ENCODE measurements around the gene CRB1. TPM values are rescaled to one million over a fixed set of nuclear protein-coding genes. Genes with fewer than 3 reads are reported as not detected.

CRB1 gene
- polyA plus RNA-seq, 3 donors, result not detected

GRCh38 chr1:197390856-197391255 lies 122.8 kb downstream of the CRB1 start:
- no peaks in the 10 kb centered on the region for H4K20me1 ChIP-seq (ENCODE audit: insufficient read depth, low read length)
- Mint-ChIP-seq H3K36me3 (no peaks in the 10 kb centered on the region), H3K27ac (no peak overlapping the region), H3K4me1 (peaks cover 3% of the 10 kb centered on the region), H3K27me3 (ENCODE audit: low read depth in 3 of 3) (peaks cover 0 to 2% (median 0%) of the 10 kb centered on the region in 3 donors), H3K4me3 (no peak overlapping the region), H3K9me3 (peaks cover 0 to 1% (median 0%) of the 10 kb centered on the region in 7 donors)
- H3K9me3 ChIP-seq (replicated peaks in 1 of 2; ENCODE audit: control insufficient read depth in 1 of 2, insufficient read depth in 1 of 2, low read length in 2 of 2), result no peaks in the 10 kb centered on the region
- no peak overlapping the region for H2AFZ ChIP-seq (ENCODE audit: insufficient read depth, low read depth, low read length, poor library complexity, severe bottlenecking)
- intact Hi-C loops (cut with micrococcal nuclease), result no loop called here
- no peaks in the 10 kb centered on the region for H3K27me3 ChIP-seq (ENCODE audit: control insufficient read depth in 2 of 2, insufficient read depth in 2 of 2, low read length in 2 of 2)
- H3K4me1 ChIP-seq (ENCODE audit: control insufficient read depth in 1 of 2, insufficient read depth in 2 of 2, low read length in 2 of 2), result no peaks in the 10 kb centered on the region
- no peak overlapping the region for H3K27ac ChIP-seq (ENCODE audit: low read depth in 1 of 2, low read length in 2 of 2)
- WGBS (ENCODE audit: insufficient coverage), result no CpG with 5 or more reads among the region's 2 CpGs
- no peak for TF ChIP-seq CTCF (IDR thresholded peaks at IDR 0.05)
- H3K79me2 ChIP-seq (ENCODE audit: insufficient read depth, low read length), result no peaks in the 10 kb centered on the region
- no peaks in the 10 kb centered on the region for H3K36me3 ChIP-seq (replicated peaks in 1 of 2; ENCODE audit: control insufficient read depth in 1 of 2, insufficient read depth in 2 of 2, low read length in 2 of 2)
- no peak overlapping the region for H3K4me3 ChIP-seq (replicated peaks in 1 of 3; ENCODE audit: low read depth in 2 of 3, low read length in 3 of 3)
- H3K4me2 ChIP-seq (replicated peaks; ENCODE audit: extremely low read depth, low read length, poor library complexity, severe bottlenecking), result no peak overlapping the region
- H3K9ac ChIP-seq (ENCODE audit: insufficient read depth, low read length, poor library complexity, severe bottlenecking), result no peak overlapping the region
- DNase-seq, result no peak

GRCh38 chr1:197391303-197392226 lies 123.5 kb downstream of the CRB1 start:
- H3K27me3 ChIP-seq (ENCODE audit: control insufficient read depth in 2 of 2, insufficient read depth in 2 of 2, low read length in 2 of 2), result no peaks in the 10 kb centered on the region
- H3K79me2 ChIP-seq (ENCODE audit: insufficient read depth, low read length), result no peaks in the 10 kb centered on the region
- no peak overlapping the region for H3K4me2 ChIP-seq (replicated peaks; ENCODE audit: extremely low read depth, low read length, poor library complexity, severe bottlenecking)
- TF ChIP-seq CTCF (IDR thresholded peaks at IDR 0.05), result no peak
- H3K27me3 Mint-ChIP-seq (ENCODE audit: low read depth in 3 of 3), result peaks cover 0 to 2% (median 0%) of the 10 kb centered on the region in 3 donors
- peaks cover 3% of the 10 kb centered on the region for H3K4me1 Mint-ChIP-seq
- WGBS (ENCODE audit: insufficient coverage), result 50% methylated on average over 2 of the region's 3 CpGs
- peaks cover 0 to 1% (median 0%) of the 10 kb centered on the region in 7 donors for H3K9me3 Mint-ChIP-seq
- H3K9me3 ChIP-seq (replicated peaks in 1 of 2; ENCODE audit: control insufficient read depth in 1 of 2, insufficient read depth in 1 of 2, low read length in 2 of 2), result no peaks in the 10 kb centered on the region
- no peaks in the 10 kb centered on the region for H3K36me3 ChIP-seq (replicated peaks in 1 of 2; ENCODE audit: control insufficient read depth in 1 of 2, insufficient read depth in 2 of 2, low read length in 2 of 2)
- H2AFZ ChIP-seq (ENCODE audit: insufficient read depth, low read depth, low read length, poor library complexity, severe bottlenecking), result no peak overlapping the region
- DNase-seq, result no peak
- no peaks in the 10 kb centered on the region for H3K4me1 ChIP-seq (ENCODE audit: control insufficient read depth in 1 of 2, insufficient read depth in 2 of 2, low read length in 2 of 2)
- H3K4me3 Mint-ChIP-seq, result no peak overlapping the region
- H3K4me3 ChIP-seq (replicated peaks in 1 of 3; ENCODE audit: low read depth in 2 of 3, low read length in 3 of 3), result no peak overlapping the region
- intact Hi-C loops (cut with micrococcal nuclease), result no loop called here
- no peak overlapping the region for H3K27ac ChIP-seq (ENCODE audit: low read depth in 1 of 2, low read length in 2 of 2)
- no peak overlapping the region for H3K27ac Mint-ChIP-seq
- no peak overlapping the region for H3K9ac ChIP-seq (ENCODE audit: insufficient read depth, low read length, poor library complexity, severe bottlenecking)
- no peaks in the 10 kb centered on the region for H4K20me1 ChIP-seq (ENCODE audit: insufficient read depth, low read length)
- no peaks in the 10 kb centered on the region for H3K36me3 Mint-ChIP-seq

All from CD14-positive monocyte (primary cell).